ENCODE results near the gene PLD3. TPM values are rescaled to one million over a fixed set of nuclear protein-coding genes. Genes with fewer than 3 reads are reported as not detected.
A peak's percentile ranks its signal among the peaks of the same experiment; 100 is the strongest.
"Not testable (repeated sequence)": the region's sequence is repeated elsewhere in the genome, so short reads cannot be mapped to it uniquely, and the experiment has no call there.

Gene PLD3
- total RNA-seq, 1 donor from 2014 or later, result 173 TPM

DNA sequence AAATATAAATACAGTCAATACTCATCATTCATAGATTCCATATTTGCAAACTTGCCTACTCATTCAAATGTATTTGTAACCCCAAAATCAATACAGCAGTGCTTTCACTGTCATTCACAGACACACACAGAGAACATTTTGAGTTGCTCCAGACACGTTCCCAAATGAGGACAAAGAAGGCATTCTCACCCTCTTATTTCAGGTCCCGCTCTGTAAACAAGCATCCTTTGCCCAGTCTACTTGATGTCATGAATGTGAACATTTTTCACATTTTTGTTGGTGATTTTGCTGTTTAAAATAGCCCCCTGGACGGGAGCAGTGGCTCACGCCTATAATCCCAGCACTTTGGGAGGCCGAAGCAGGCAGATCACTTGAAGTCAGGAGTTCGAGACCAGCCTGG, 15.8 kb upstream of the PLD3 start:
- DNase-seq, result no peak

GRCh38 chr19:40333083-40333482, 15.4 kb upstream of the PLD3 start:
- DNase-seq, result not testable (repeated sequence)

GRCh38 chr19:40335101-40335500, 13.4 kb upstream of the PLD3 start:
- DNase-seq, result peak; percentile 60

- DNase-seq, result no peak
Observed at GRCh38 chr19:40335855-40336600, 12.5 kb upstream of the PLD3 start.

GRCh38 chr19:40336601-40336900, 11.9 kb upstream of the PLD3 start:
- DNase-seq, result no peak

DNA sequence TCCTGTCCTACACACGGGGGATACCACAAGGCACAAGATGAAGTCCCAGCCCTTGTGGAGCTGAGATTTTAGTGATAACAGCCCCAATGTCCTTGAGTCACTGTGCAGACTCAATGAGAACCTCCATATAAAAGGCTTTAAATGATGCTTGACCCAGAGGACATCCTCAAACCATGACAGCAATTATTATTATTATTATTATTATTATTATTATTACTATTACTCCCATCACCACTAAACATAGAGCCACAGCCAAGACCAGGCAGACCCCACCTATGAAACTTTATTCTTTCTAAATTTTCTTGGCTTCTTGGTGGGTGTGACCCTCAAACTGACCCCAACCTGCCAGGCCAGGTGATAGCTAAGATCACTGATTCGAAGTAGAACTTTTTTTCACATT, 11.4 kb upstream of the PLD3 start:
- no peak for DNase-seq

DNA sequence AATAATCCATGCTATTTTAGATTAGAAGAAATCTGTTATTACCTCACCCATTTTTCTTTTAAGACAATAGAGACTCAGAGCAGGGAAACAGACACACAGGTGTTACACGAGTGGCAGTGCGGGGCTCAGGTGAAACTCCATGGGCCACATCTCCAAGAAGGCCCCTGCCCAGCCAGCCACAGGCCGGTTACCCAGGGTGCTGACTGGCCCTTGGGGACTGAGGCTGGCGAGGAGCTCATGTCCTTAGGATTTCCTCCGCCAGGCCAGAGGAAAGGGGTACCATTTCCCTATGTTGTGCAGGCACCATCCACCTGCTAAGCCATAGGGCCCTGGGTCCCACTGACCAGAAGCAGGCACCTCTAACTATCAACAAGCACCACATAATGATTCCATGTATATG, 10.9 kb upstream of the PLD3 start:
- DNase-seq, result no peak

DNA sequence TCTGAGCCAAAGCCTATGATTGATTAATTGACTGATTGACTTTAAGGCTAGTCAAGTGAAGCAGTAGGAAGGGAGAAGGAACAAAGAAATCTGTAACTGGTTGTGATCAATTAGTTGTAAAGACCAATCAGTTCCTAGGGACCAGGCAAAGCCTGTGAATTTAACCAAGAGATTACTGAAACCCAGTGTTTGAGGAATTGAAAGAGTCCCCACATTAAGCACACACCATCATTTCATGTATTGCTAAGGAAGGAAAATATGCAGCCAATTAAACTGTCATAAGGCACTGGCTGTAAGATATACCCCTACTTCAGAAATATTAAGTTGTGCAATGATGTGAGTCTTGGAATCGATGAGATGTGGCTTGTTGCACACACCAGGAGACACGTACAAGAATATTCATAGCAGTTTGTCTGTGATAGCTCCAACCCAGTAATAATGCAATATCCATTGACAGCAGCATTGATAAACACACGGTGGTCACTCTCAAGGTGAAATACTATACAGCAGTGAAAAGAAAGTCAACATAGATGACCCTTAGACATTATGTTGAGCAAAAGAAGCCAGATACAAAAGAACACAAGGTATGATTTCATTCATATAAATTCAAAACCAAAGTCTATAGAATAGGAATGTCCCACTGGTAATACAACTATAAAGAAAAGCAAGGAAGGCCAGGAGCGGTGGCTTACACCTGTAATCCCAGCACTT, 9.3 kb upstream of the PLD3 start:
- no peak for DNase-seq

- DNase-seq, result no peak
Observed at GRCh38 chr19:40341601-40342482, 6.7 kb upstream of the PLD3 start.

DNA sequence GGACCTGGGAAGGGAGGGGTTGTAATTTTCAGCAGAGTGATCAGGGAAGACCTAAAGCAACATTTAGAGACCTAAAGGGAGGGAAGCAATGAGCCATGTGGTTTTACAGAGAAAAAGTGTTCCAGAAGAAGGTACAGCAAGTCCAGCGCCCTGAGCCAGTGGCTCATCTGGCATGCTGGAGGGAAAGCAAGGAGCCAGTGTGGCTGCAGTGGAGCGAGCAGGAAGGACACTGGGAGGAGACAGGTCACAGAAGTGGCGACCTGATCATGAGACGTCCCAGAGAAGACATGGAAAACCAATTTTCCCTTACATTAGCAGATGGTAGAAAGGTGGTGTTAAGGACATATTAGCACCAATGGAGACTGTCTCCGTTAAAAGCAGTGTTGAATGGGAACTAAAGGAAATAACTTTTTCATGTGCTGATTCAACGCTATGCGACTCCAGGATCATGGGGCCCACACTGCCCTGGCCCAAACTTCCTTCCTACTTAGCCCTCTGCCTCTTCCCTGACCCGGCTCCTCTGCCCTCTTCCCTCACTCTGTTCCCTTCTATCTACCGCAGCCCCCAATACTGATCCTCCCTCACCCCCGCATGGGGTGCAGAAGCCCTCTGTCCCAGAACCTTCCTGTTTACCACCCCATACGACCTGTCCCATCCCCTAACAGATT, 5.7 kb upstream of the PLD3 start:
- DNase-seq, result no peak

DNA sequence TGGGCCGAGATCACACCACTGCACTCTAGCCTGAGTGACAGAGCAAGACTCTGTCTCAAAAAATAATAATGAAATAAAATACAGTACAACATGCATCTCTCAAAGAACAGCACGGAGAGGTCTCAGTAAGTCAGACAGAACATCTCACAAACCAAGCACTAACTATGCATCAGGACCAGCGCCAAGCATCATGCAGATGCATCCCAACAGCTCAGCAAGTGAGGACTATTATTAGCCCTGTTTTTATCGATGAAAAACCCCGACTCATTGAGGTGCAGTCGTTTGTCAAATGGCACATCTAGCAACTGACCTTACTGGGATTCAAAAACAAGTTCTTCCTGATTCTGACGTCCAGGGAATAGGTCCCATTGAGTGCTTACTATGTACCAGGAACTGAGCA, 4.1 kb upstream of the PLD3 start:
- DNase-seq, result no peak

GRCh38 chr19:40348961-40349507, 539 bp downstream of the PLD3 start:
- DNase-seq, result peak; percentile 64

GRCh38 chr19:40355975-40356680, 7.6 kb downstream of the PLD3 start:
- DNase-seq, result no peak

GRCh38 chr19:40356681-40357595, 8.4 kb downstream of the PLD3 start:
- peak; percentile 50 for DNase-seq

- peak; percentile 70 for DNase-seq
Observed at GRCh38 chr19:40357640-40358039, 9.1 kb downstream of the PLD3 start.

DNA sequence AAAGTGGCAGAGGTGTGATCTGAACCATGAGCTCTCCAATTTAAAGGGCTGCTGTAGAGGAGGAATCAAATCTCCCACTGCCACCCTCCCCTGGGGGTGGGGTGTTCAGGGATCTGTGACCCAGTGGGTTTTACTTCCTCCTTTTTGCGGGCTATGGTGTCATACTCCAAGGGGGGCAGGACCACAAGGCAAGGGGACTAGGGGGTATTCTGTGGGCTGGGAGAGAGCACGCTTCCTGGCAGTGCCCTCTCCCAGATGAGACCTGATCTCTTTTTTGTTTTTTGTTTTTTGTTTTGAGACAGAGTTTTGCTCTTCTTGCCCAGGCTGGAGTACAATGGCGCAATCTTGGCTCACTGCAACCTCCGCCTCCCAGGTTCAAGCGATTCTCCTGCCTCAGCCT, 10.3 kb downstream of the PLD3 start:
- no peak for DNase-seq

GRCh38 chr19:40360020-40360707, 11.7 kb downstream of the PLD3 start:
- DNase-seq, result no peak

DNA sequence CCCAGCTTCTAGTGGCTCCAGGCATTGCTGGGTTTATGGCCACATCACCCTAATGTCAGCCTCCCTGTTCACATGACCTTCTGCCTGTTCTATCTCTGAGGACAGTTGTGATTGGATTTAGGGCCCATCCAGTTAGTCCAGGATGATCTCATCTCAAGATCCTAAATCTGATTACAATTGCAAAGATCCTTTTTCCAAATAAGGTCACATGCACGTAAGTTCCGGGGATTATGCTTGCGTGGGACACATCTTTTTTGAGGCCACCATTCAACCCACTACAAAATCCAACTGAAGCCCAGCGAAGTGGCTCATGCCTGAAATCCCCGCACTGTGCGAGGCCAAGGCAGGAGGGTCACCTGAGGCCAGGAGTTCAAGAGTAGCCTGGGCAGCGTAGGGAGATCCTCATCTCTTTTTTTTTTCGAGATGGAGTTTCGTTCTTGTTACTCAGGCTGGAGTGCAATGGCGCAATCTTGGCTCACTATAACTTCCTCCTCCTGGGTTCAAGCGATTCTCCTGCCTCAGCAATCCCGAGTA, 12.3 kb downstream of the PLD3 start:
- DNase-seq, result no peak

DNA sequence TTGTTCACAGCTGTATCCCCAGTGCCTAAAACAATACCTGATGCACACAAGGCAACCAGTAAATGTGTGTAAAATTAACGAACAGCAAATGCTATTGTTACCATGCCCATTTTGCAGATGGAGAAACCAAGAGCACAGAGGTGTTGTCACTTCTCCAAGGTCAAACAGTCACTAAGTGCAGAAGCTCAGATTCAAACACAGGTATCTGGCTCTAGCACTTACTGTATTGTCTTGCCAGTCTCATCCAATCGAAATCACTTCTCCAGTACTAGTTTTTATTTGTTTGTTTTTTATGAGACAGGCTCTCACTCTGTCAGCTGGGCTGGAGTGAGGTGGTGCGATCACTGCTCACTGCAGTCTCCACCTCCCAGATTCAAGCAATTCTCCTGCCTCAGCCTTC, 13.7 kb downstream of the PLD3 start:
- DNase-seq, result no peak

- DNase-seq, result no peak
Observed at GRCh38 chr19:40363069-40363468, 14.6 kb downstream of the PLD3 start.
